Muscle of arm (tissue), 12 donors: ENCODE measurements around the gene ABLIM1. TPM values are rescaled to one million over a fixed set of nuclear protein-coding genes. Genes with fewer than 3 reads are reported as not detected.

Source experiments
- DNase-seq: peaks from one replicate; pipeline ENCODE4 v3.0.0-alpha.2; 2013
- polyA plus RNA-seq, 12 donors: library from polyadenylated mRNA; unstranded; fragments of 120-200 nt; gene quantifications; one replicate each; pipeline ENCODE4 v1.2.1, GENCODE V29; 2013; ENCODE audit not compliant: insufficient read length in 12 of 12

Gene ABLIM1
- polyA plus RNA-seq, 12 donors = 44.3 to 111 (median 60.8) TPM; not detected in 1

- DNase-seq = no peak
Observed at GRCh38 chr10:114408968-114409444, 249.1 kb downstream of the ABLIM1 start.

DNA sequence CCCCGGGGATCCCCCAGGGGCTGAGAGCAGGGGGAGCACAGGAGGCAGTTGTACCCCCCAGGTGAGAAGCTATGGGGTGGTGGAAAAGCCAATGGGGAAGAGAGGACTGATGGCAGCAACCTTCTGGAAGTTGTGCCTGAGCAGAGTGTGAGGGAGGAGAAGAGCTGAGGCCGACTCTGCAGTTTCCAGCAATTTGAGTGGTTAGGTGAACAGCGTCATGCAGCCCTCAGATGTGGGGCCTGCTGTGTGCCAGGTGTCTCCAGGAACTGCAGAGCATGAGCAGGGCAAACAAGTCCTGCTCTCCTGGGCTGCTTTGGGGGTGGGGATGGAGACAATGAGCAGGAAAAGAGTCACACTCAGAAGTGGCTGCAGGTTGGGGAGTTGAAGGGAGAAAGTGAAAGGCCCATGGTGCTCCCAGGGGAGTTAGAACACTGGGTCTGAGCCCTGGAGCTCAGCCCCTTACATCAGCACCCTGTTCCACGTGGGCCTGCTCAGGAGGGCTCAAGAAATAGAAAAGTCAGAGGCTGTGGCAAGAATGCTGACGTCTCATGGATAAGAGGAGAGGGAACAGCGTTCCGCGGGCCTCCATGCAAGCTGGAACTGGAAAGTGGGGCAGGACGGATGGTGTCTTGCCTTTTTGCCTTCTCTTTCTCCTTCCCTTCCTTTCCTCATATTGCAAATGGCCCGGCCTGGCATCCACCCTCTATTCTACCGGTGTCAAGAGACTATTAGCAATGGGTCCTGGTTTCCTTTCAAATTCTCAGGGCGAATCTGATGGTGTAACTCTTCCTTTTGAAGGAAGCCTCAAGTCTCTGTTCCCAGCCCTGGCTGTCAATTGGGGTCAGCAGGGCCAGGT lies 249.7 kb downstream of the ABLIM1 start:
- no peak for DNase-seq

GRCh38 chr10:114406455-114406854 lies 251.6 kb downstream of the ABLIM1 start:
- DNase-seq = no peak

- DNase-seq = no peak
Observed at GRCh38 chr10:114405011-114405350, 253.1 kb downstream of the ABLIM1 start.

DNA sequence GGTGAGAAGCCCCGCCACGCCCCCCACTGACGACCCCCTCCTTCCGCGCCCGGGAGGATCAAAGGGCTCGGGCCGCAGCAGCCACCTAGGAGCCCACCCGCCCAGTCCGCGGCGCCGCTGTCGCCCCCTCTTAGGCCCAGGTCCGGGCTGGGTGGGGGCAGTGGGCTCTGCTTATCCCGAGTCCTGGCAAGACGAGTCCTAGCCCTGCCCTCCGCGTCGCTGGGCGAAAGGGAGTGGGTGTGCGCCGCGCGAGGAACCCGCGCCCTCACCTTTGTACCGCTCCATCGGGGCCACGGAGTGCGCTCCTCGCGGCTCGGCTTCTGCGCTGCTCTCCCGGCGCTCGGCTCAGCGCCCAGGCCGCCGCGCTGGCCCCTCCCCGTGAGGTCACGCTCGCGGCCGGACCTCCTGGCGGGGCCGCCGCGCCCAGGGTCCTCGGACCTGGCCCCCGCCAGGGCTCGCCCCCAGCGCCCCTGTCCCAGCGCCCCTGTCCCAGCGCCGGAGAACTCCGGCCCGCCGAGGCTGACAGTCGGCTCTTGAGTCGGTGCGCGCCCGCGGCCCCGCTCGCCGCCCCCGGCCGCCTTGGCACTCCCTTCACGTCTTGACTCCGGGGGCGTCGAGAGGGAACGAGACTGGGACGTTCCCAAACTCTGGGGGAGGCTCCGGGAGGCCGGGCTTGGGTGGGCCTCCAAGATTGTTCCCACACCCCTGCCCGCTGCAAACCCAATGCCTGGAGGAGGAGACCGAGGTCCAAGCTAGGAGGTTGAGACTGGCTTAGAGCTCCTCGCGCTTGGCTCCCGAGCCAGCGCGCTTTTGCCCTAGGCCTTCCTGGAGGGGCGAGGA lies 253.7 kb downstream of the ABLIM1 start, which contains the start of gene AFAP1L2:
Gene AFAP1L2 (minus strand): TSS at position 332 of the 840 bp plus-strand sequence. CDS start 47 bp downstream, at position 285.
- peak; percentile 57 for DNase-seq

DNA sequence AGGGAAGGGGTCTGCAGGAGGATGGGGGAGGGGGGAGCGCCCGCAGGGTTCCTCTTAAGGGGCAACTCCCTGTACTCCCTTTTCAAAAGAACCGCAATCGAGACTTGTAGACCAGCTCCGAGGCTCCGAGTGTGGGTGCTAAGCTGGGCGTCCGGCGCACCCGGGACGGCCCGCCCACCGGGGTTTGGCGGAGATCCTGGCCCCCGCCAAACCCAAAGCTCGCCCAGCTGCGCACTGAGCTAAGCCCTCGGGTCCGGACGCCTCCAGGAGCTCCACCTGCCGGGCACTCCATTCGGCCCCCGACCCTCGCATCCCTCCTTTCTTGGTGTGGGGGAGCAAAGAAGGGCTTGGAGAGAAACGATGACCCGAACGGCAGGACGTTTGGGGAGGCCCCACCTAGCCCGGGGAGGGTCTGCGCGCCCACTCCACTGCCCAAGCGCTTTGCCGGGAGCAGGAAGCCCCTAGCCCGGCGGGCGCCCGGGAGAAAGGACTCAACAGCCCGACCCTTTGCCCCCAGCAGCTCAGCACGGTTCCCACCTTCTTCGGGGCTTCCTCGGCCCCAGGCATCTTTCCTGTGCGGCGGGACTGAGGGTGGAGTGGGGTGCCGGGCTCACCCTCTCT lies 254.4 kb downstream of the ABLIM1 start:
- peak; percentile 57 for DNase-seq

GRCh38 chr10:114402871-114403540 lies 255.1 kb downstream of the ABLIM1 start:
- no peak for DNase-seq

DNA sequence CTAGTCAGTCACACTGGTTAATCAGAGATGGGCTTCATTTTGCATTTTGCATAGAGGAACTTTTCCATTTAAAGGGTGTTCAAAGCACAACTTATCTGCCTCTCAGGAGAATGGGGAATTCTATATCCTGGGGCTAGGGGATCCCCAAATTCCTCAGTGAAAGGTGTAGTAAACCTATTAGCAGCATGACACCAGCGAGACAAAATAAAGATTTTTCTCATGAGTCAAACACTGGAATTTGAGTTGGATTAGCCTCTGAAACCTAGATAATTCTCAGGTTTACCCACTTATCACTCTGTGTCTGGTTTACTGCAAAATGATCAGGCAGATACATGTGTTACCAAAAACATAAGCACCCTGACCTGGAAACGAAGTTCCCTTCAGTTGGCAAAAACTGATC lies 255.8 kb downstream of the ABLIM1 start:
- DNase-seq = no peak

DNA sequence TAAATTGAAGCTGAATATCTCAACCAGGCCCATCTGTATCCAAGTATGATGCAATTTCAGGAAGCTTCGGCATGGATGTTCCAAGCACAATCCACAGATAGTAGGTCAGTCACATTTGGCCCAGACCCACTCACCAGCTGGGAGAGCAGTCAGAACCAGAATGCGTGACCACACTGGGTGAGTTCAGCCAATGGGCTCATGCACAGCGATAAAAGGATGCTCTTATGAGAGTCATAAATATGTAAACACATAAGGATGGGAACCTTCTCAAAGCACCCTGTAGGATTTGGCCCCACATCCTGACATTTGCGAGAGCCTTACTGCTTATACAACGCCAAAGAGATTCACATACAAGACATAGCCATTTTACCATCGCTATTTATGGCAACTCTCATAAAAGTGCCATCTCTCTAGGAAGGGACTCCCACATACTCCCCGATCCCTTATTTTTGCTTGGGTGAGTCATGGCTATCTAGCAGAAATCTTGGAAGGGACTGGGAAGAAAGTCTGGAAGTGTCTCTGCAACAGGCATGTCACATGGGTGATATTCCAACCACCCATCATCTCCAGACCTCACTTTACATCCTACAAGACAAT lies 256.8 kb downstream of the ABLIM1 start:
- DNase-seq = peak; percentile 86

DNA sequence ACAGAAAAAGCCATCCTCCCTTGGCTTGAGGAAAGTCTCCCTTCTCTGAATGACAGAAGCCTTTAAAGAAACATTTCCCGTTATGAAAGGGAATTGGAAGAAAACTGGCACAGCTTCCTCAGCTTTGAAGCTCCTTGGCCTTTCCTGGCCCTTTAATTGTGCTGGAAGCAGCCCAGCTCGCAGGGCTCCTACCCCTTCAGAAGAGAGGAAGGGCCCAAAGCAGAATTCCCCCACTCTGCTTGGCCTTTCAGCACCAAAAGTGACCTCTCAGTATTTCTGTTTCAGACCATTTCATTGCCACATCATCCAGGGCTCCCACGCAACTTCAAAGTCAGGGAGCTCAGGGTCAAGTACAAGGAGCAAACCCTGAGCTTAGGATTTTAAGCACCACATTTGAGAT lies 258.0 kb downstream of the ABLIM1 start:
- DNase-seq = no peak

- no peak for DNase-seq
Observed at GRCh38 chr10:114399576-114399975, 258.5 kb downstream of the ABLIM1 start.

DNA sequence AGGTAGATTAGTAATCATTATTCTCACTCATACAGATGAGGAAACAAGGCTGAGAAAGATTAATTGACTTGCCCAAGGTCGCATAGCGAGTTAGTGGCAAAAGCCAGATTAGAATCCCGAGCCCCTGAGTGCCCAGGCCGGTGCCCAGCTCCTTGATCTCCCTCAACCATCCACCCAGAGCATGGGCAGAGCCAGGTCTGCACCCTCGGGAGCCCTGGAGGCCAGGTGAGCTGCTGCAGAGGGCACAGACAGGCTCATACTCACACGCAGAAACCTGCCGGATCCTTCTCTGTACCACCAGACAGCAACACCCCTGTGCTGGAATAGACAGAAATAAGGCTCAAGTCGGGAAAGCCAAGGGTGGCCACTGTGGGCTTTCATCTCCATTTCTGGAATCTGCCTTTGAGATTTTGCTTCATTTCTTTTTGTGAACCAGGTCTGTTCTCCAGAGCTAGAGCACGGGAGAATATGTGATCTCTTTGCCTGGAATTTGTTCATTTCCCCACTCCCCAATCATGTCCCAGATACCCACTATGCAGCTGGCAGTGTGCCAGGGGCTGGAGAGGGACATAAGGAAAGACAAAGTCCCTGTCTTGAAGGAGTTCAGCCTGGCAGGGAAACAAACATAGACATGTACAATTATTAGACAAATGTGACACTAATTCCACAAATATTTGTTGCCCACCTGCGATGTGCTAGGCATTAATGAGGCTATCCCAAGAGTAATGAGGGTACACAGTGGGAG lies 259.3 kb downstream of the ABLIM1 start:
- DNase-seq = no peak

DNA sequence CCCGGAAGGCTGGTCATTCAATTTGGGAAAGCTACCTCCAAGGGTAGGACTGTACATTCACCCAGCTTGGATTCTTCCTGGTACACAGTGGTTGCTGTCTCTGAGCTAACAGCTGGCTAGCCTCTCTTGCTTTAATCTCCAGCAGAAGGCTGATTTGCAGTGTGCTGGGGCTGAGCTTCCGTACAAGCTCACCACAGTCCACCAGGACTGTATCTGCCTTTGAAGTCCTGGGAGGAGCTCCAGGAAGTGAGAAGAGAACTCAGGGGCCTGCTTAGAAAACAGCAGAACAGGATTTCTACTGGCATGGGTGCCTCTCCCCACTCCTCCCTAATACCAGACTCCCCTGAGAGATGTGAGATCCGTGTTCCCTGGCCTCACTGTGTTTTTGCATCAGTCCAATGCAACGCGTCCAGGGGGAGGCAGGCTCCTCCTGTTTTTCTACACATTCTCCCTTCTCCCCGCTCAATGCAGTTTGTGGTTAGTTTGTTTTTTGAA lies 260.4 kb downstream of the ABLIM1 start:
- peak; percentile 54 for DNase-seq

GRCh38 chr10:114396464-114396863 lies 261.6 kb downstream of the ABLIM1 start:
- DNase-seq = no peak

GRCh38 chr10:114395366-114396022 lies 262.6 kb downstream of the ABLIM1 start:
- DNase-seq = no peak

GRCh38 chr10:114394531-114394930 lies 263.5 kb downstream of the ABLIM1 start:
- no peak for DNase-seq

DNA sequence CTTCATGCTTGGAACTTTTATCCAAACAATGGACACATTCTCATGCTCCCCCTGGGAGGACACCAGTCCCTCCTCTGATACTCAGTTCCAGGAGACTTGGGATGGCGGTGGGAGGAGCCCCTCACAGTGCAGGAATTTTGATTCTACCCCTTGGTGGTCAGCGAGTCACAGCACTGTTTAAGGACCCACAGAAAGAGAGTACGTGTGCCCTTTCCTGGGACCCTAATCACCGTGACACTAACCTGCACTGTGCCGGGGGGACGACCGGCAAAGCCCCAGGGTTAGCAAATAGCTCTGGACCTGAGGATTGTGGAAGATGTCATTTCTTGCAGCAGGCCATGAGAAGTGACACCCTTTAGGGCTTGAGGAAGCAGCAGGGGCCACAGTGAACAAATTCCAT lies 264.2 kb downstream of the ABLIM1 start:
- no peak for DNase-seq

DNA sequence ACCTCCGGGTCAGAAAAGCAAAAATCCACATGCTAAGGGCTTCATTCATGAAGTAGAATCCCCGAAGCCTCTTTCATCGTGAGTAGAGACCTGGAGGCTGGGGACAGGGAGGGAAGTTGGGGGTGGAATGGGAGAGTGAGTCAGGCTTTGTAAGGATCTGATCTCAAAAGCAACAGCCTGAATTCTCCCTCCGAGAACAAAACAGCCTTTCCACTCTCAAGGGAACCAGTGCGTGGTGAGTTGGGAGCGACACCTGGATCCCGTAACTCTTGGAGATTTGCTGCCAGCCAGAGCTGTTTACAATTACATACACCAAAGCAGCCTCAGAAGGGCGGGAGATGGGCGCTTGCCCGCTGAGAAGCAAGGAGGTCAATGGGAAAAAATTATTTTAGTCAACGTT lies 264.6 kb downstream of the ABLIM1 start:
- no peak for DNase-seq

DNA sequence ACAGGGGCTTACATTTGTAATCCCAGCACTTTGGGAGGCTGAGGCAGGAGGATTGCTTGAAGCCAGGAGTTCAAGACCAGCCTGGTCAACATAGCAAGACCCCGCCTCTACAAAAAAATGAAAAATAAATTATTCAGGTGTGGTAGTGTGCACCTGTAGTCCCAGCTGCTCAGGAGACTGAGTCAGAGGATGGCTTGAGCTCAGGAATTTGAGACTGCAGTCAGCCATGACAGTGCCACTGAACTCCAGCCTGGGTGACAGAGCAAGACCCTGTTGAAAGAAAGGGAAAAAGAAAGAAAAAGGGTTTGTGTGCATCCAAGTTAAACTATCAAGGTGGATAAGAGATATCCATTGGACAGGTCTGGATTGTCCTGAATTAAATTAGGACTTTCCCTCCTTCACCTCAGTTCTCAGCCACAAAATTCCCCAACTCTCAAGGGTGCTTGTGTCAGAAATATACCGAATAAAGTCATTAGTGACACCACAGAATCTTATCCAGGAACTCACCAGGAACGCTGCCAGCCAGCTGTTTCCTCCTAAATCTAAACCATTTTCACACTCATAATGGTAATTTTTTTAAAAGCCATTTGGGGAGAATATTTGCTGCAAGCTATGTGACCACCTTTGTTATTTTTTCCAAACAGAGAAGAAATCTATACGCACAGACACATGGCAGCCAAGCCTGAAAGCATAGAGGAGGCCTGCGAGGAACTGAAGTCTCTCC lies 265.8 kb downstream of the ABLIM1 start:
- peak; percentile 58 for DNase-seq
